Mesendoderm (in vitro differentiated cells): ENCODE results near the gene GABBR2.
A peak's percentile ranks its signal among the peaks of the same experiment; 100 is the strongest.

ENCODE experiments used
- DNase-seq: peaks from one replicate; pipeline ENCODE4 v3.0.0; 2013
- H2AK5ac ChIP-seq: 2 replicates; pipeline ENCODE4 v1.6.1; 2013; ENCODE audit warnings: low read length, inconsistent platforms
- H2BK120ac ChIP-seq: 2 replicates; pipeline ENCODE4 v1.6.1; 2013; ENCODE audit warnings: low read depth, mild to moderate bottlenecking, low read length, moderate library complexity, mixed read lengths
- H2BK15ac ChIP-seq: replicated peaks from 2 replicates; pipeline ENCODE4 v1.6.1; 2013; ENCODE audit warnings: low read depth, mild to moderate bottlenecking, moderate library complexity
- H2BK5ac ChIP-seq: 2 replicates; pipeline ENCODE4 v1.6.1; 2013; ENCODE audit warnings: low read length, inconsistent platforms
- H3K18ac ChIP-seq: 2 replicates; pipeline ENCODE4 v1.6.1; 2013; ENCODE audit warnings: mild to moderate bottlenecking, low read length, mixed read lengths
- H3K23ac ChIP-seq: one replicate; pipeline ENCODE4 v1.6.1; 2013; ENCODE audit warnings: low read length
- H3K27ac ChIP-seq: 2 replicates; pipeline ENCODE4 v1.5.1; 2013; ENCODE audit warnings: low read depth, mild to moderate bottlenecking, inconsistent platforms, low read length, moderate library complexity
- H3K27me3 ChIP-seq: 2 replicates; pipeline ENCODE4 v1.6.1; 2013; ENCODE audit warnings: low read length, control low read depth, mild to moderate bottlenecking, inconsistent platforms; ENCODE audit not compliant: insufficient read depth, poor library complexity
- H3K36me3 ChIP-seq: 2 replicates; pipeline ENCODE4 v1.6.1; 2013; ENCODE audit warnings: low read length, inconsistent platforms; ENCODE audit not compliant: control insufficient read depth, insufficient read depth
- H3K4ac ChIP-seq: one replicate; pipeline ENCODE4 v1.6.1; 2013; ENCODE audit warnings: low read depth, mild to moderate bottlenecking, low read length, moderate library complexity
- H3K4me1 ChIP-seq: 2 replicates; pipeline ENCODE4 v1.6.1; 2013; ENCODE audit warnings: low read depth, low read length, inconsistent platforms; ENCODE audit not compliant: control insufficient read depth
- H3K4me2 ChIP-seq: 2 replicates; pipeline ENCODE4 v1.6.1; 2013; ENCODE audit warnings: low read length
- H3K4me3 ChIP-seq: 2 replicates; pipeline ENCODE4 v1.5.1; 2013; ENCODE audit warnings: mild to moderate bottlenecking, low read length
- H3K56ac ChIP-seq: one replicate; pipeline ENCODE4 v1.6.1; 2013; ENCODE audit warnings: low read length
- H3K79me1 ChIP-seq: 2 replicates; pipeline ENCODE4 v1.6.1; 2013; ENCODE audit warnings: low read length, inconsistent platforms
- H3K79me2 ChIP-seq: 2 replicates; pipeline ENCODE4 v1.6.1; 2013; ENCODE audit warnings: mild to moderate bottlenecking, low read length; ENCODE audit not compliant: control insufficient read depth, insufficient read depth
- H3K9ac ChIP-seq: 2 replicates; pipeline ENCODE4 v1.6.1; 2013; ENCODE audit warnings: low read length, inconsistent platforms
- H4K5ac ChIP-seq: one replicate; pipeline ENCODE4 v1.6.1; 2013; ENCODE audit warnings: low read length
- H4K8ac ChIP-seq: one replicate; pipeline ENCODE4 v1.6.1; 2013; ENCODE audit warnings: low read depth, mild to moderate bottlenecking, control low read depth, low read length, moderate library complexity
- WGBS: extraction: QIAGEN DNeasy Blood & Tissue Kit; methylation state at CpG from one replicate; pipeline ENCODE4 v1.1.7; 2013; ENCODE audit warnings: low lambda C conversion rate, missing lambda C conversion rate; ENCODE audit not compliant: insufficient coverage; ENCODE audit errors: extremely low coverage; 5-methylcytosine and 5-hydroxymethylcytosine counted together

Gene GABBR2

DNA sequence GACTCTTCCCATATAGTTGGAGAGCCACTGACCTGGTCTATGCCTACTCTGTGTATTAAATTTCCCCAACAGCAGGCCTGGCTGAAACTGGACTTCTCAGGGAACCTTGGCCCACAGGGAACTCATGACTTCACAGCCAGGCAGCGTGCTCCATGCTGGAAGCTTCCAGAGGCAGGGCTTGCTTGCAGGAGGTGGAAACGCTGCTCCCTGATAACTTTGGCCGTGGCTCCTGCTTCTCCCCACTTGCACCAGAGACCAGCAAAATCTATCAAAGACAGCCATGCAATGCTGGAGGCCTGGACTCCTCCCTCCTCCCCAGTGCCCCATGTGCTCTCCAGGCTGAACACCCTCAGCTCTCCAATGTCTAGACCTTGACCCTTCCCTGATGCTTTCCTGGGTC lies 137.1 kb downstream of the GABBR2 start:
- no peak overlapping the region for H3K4me2 ChIP-seq
- no peak overlapping the region for H2BK15ac ChIP-seq
- no peak overlapping the region for H3K23ac ChIP-seq
- H3K79me2 ChIP-seq: no peaks in the 10 kb centered on the region
- no peak overlapping the region for H3K56ac ChIP-seq
- no peak overlapping the region for H2BK120ac ChIP-seq
- no peak overlapping the region for H3K9ac ChIP-seq
- no peaks in the 10 kb centered on the region for H3K27me3 ChIP-seq
- H2AK5ac ChIP-seq: no peak overlapping the region
- no peak overlapping the region for H2BK5ac ChIP-seq
- no peak overlapping the region for H3K4me3 ChIP-seq
- no CpG with 5 or more reads among the region's 3 CpGs for WGBS
- H3K18ac ChIP-seq: no peak overlapping the region
- DNase-seq: no peak
- H4K5ac ChIP-seq: no peak overlapping the region
- H3K27ac ChIP-seq: no peak overlapping the region
- H3K4me1 ChIP-seq: no peaks in the 10 kb centered on the region
- no peak overlapping the region for H4K8ac ChIP-seq
- H3K36me3 ChIP-seq: no peaks in the 10 kb centered on the region
- H3K79me1 ChIP-seq: no peaks in the 10 kb centered on the region
- no peak overlapping the region for H3K4ac ChIP-seq

DNA sequence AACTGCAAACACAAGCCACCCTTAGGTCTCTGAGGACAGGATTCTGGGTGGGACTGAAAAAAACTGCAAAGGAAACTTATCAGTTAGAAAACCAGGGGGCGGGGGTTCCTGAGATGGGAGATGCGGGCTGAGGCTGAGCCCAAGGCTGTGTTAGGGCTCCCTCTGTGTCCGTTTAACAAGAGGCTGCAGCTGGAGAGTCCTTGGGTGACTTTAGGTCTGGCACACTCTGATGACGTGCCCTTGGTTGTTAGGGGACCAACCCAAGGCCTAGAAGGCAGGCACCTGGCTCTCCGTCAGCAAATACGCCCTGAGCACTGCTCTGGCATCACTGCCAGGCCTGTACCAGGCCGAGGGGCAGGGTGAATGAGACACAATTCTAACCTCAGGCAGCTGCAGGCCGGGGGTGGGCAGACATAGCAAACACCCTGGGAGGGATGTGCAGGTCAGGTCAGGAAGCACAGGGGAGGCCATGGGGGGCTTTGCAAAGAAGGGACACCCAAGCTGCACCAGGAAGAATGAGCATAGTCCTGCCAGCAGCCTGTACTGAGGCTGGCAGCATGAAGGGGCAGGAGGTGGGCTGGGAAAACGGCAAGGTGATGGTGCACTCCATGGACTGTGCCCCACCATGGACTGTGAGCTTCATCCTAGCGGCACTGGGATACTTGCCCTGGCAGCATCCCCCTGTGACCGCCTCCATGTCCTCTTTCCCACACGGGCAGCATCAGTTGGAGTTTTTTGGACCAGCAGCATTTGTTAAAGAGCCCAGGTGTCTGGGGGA lies 137.9 kb downstream of the GABBR2 start:
- Histone ChIP-seq H2BK120ac (no peak overlapping the region), H3K56ac (no peak overlapping the region), H4K5ac (no peak overlapping the region), H3K4me2 (no peak overlapping the region), H3K79me2 (no peaks in the 10 kb centered on the region), H2AK5ac (no peak overlapping the region), H3K79me1 (no peaks in the 10 kb centered on the region), H3K9ac (no peak overlapping the region), H3K4ac (no peak overlapping the region), H3K36me3 (no peaks in the 10 kb centered on the region), H3K23ac (no peak overlapping the region), H2BK5ac (no peak overlapping the region), H3K4me1 (no peaks in the 10 kb centered on the region), H2BK15ac (no peak overlapping the region), H3K27ac (no peak overlapping the region), H3K27me3 (no peaks in the 10 kb centered on the region), H3K4me3 (no peak overlapping the region), H4K8ac (no peak overlapping the region), H3K18ac (no peak overlapping the region)
- no CpG with 5 or more reads among the region's 12 CpGs for WGBS
- DNase-seq: peak; percentile 72

DNA sequence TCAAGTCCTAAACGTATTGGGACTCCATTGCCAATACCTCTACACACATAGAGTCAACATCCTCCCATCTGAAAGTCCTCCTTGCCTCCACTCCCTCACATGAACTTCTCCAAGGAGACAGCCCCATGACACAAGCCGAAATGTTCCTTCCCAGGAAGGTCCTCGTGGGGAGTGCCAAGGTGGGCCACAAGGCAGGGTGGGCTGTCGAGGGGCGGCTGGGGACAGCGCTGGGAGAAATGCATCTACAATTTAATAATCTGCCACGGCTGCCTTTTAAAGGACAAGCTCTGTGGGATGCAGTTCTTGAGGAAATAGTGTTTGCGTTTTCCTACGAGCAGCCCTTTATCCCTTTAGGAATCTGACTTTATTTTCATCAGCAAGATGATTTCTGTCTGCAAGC lies 138.7 kb downstream of the GABBR2 start:
- H3K4me1 ChIP-seq: no peaks in the 10 kb centered on the region
- H3K79me2 ChIP-seq: no peaks in the 10 kb centered on the region
- no peak overlapping the region for H3K4ac ChIP-seq
- H3K27me3 ChIP-seq: no peaks in the 10 kb centered on the region
- H3K27ac ChIP-seq: no peak overlapping the region
- no peak overlapping the region for H2BK5ac ChIP-seq
- H3K9ac ChIP-seq: no peak overlapping the region
- no peaks in the 10 kb centered on the region for H3K79me1 ChIP-seq
- H3K23ac ChIP-seq: no peak overlapping the region
- H3K18ac ChIP-seq: no peak overlapping the region
- H3K4me3 ChIP-seq: no peak overlapping the region
- no peak overlapping the region for H3K56ac ChIP-seq
- H4K5ac ChIP-seq: peak overlapping the region; percentile 81
- H2BK120ac ChIP-seq: no peak overlapping the region
- WGBS: no CpG with 5 or more reads among the region's 9 CpGs
- no peak for DNase-seq
- no peaks in the 10 kb centered on the region for H3K36me3 ChIP-seq
- H4K8ac ChIP-seq: no peak overlapping the region
- no peak overlapping the region for H2BK15ac ChIP-seq
- H2AK5ac ChIP-seq: no peak overlapping the region
- no peak overlapping the region for H3K4me2 ChIP-seq

DNA sequence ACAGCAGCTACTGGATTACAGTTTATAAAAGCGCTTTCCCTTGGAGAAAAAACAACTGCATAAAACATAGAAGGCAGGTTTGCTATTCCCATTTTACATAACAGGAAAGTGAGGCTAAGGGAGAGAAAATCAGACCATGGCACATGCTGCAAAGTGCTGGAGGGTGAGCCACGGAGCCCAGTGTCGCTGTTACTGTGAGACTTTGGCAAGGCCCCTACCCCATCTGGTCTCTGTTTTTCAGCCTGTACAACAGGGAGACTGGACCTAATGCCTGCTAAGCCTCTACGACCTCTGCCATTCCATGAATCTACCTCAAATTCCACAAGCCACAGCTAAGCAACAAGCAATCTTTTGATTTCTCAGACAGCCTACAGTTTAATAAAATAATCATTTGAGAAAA lies 139.2 kb downstream of the GABBR2 start:
- no peaks in the 10 kb centered on the region for H3K4me1 ChIP-seq
- no peak overlapping the region for H3K4me3 ChIP-seq
- H3K36me3 ChIP-seq: no peaks in the 10 kb centered on the region
- H4K8ac ChIP-seq: no peak overlapping the region
- H3K4ac ChIP-seq: no peak overlapping the region
- H3K79me2 ChIP-seq: no peaks in the 10 kb centered on the region
- H2BK120ac ChIP-seq: no peak overlapping the region
- H2AK5ac ChIP-seq: no peak overlapping the region
- H3K23ac ChIP-seq: no peak overlapping the region
- no peak overlapping the region for H4K5ac ChIP-seq
- H3K27ac ChIP-seq: no peak overlapping the region
- H3K27me3 ChIP-seq: no peaks in the 10 kb centered on the region
- DNase-seq: no peak
- no peak overlapping the region for H3K18ac ChIP-seq
- no peak overlapping the region for H2BK15ac ChIP-seq
- H3K9ac ChIP-seq: no peak overlapping the region
- H3K79me1 ChIP-seq: no peaks in the 10 kb centered on the region
- no CpG with 5 or more reads among the region's 4 CpGs for WGBS
- no peak overlapping the region for H2BK5ac ChIP-seq
- H3K56ac ChIP-seq: no peak overlapping the region
- H3K4me2 ChIP-seq: no peak overlapping the region

DNA sequence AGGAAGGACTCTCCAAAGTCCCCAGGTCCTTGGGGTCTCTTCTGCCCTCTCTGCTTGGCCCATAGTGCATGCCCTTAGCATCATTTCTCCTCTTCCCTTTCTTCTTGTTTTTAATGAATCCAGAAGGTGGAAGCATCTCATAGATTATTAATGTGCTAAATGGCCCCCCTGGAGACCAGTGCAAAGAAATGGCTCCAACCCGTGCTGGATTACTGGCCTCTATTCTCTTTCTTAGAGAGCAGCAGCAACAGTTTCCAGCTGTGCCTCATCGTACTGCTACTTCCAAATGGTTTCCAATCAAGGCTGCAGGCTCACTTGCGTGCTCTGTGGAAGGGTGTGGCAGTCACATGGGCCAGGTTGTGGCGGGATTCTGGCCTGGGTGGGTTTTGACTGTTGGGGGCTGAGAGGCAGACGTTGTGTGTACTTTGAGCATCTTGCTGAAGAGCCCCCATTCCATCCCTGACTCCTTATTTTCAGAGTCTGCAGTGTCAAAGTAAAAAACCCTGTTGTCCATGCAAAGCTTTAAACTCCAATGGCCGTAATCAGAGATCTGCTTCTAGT lies 139.7 kb downstream of the GABBR2 start:
- Histone ChIP-seq H4K8ac (no peak overlapping the region), H3K4ac (no peak overlapping the region), H4K5ac (no peak overlapping the region), H3K4me1 (no peaks in the 10 kb centered on the region), H3K18ac (no peak overlapping the region), H2BK15ac (no peak overlapping the region), H3K4me2 (no peak overlapping the region), H3K9ac (no peak overlapping the region), H3K4me3 (no peak overlapping the region), H2BK120ac (no peak overlapping the region), H3K23ac (no peak overlapping the region), H3K27ac (no peak overlapping the region), H2AK5ac (no peak overlapping the region), H3K79me1 (no peaks in the 10 kb centered on the region), H3K36me3 (no peaks in the 10 kb centered on the region), H3K79me2 (no peaks in the 10 kb centered on the region), H3K27me3 (no peaks in the 10 kb centered on the region), H3K56ac (no peak overlapping the region), H2BK5ac (no peak overlapping the region)
- DNase-seq: no peak
- no CpG with 5 or more reads among the region's 6 CpGs for WGBS
